Esophagus (tissue), 2 donors: ENCODE measurements around the gene TMPRSS11A. TPM values are rescaled to one million over a fixed set of nuclear protein-coding genes. Genes with fewer than 3 reads are reported as not detected.

Experiments
- H3K27ac ChIP-seq, 2 donors: one replicate each; pipeline ENCODE4 v1.5.1; 2013; ENCODE audit warnings: low read depth in 2 of 2, mild to moderate bottlenecking in 2 of 2, inconsistent platforms in 1 of 2, low read length in 1 of 2, moderate library complexity in 1 of 2
- H3K27me3 ChIP-seq, 2 donors: one replicate each; pipeline ENCODE4 v1.6.1; 2013; ENCODE audit warnings: low read length in 2 of 2, control low read depth in 1 of 2, mild to moderate bottlenecking in 1 of 2; ENCODE audit not compliant: insufficient read depth in 2 of 2, control insufficient read depth in 1 of 2
- H3K36me3 ChIP-seq, 2 donors: one replicate each; pipeline ENCODE4 v1.6.1; 2013; ENCODE audit warnings: low read length in 1 of 2; ENCODE audit not compliant: control insufficient read depth in 2 of 2, insufficient read depth in 2 of 2
- H3K4me1 ChIP-seq, 2 donors: one replicate each; pipeline ENCODE4 v1.6.1; 2013; ENCODE audit warnings: low read length in 1 of 2; ENCODE audit not compliant: control insufficient read depth in 2 of 2, insufficient read depth in 2 of 2
- H3K4me3 ChIP-seq, 2 donors: one replicate each; pipeline ENCODE4 v1.5.1; 2013; ENCODE audit warnings: low read length in 2 of 2, mild to moderate bottlenecking in 2 of 2, low read depth in 1 of 2, moderate library complexity in 1 of 2
- H3K9me3 ChIP-seq, 2 donors: one replicate each; pipeline ENCODE4 v1.6.1; 2013; ENCODE audit warnings: mild to moderate bottlenecking in 2 of 2, low read depth in 1 of 2, low read length in 1 of 2, moderate library complexity in 1 of 2; ENCODE audit not compliant: control insufficient read depth in 2 of 2, insufficient read depth in 1 of 2
- WGBS, 2 donors: extraction: QIAGEN DNeasy Blood & Tissue Kit; methylation state at CpG; one replicate each; pipeline ENCODE4 v1.1.7; 2013; 5-methylcytosine and 5-hydroxymethylcytosine counted together
- polyA plus RNA-seq, 2 donors: library from polyadenylated mRNA; stranded (reverse); fragments of 200-250 nt; gene quantifications; one replicate each; pipeline ENCODE4 v1.2.3, GENCODE V29; 2013
- donor health status: healthy with polysubstance abuse.
- donor health status: Bipolar disorder and iron deficiency.

Gene TMPRSS11A, protein sequence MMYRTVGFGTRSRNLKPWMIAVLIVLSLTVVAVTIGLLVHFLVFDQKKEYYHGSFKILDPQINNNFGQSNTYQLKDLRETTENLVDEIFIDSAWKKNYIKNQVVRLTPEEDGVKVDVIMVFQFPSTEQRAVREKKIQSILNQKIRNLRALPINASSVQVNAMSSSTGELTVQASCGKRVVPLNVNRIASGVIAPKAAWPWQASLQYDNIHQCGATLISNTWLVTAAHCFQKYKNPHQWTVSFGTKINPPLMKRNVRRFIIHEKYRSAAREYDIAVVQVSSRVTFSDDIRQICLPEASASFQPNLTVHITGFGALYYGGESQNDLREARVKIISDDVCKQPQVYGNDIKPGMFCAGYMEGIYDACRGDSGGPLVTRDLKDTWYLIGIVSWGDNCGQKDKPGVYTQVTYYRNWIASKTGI
- 10 to 100 TPM; 57.7 to 64.5 TPM for polyA plus RNA-seq

DNA sequence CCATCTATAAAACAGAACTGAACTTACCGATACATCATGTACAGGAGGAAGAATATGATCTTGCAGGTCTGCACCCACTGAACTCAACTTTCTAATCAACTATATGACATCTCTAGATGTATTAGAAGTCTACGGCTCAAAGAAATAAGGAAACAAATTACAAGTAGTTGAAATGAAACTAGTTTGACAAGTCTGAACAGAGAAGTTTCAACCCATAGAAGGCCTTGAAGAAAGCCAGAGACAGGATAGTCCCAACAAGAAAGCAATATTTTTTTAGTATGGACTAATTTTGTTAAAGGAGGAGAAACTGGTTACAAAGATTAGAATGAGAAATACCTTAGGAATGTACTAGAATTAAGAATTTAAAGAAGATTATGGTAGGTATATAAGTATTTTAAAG lies at the start of gene TMPRSS11A:
Gene TMPRSS11A, minus strand, starts transcription at position 138 of the 400 bp plus-strand sequence. Its CDS starts 100 bp downstream, at position 38.
- H3K4me1 ChIP-seq: no peaks in the 10 kb centered on the region
- H3K9me3 ChIP-seq: no peaks in the 10 kb centered on the region
- no peaks in the 10 kb centered on the region for H3K27me3 ChIP-seq
- H3K4me3 ChIP-seq: peak within 1 kb of the TSS; percentile 18 to 61
- 42 to 54% methylated on average over 2 of the region's 2 CpGs for whole genome bisulfite sequencing, 2 donors
- no peaks in the 10 kb centered on the region for H3K36me3 ChIP-seq
- no peak within 1 kb of the TSS for H3K27ac ChIP-seq

DNA sequence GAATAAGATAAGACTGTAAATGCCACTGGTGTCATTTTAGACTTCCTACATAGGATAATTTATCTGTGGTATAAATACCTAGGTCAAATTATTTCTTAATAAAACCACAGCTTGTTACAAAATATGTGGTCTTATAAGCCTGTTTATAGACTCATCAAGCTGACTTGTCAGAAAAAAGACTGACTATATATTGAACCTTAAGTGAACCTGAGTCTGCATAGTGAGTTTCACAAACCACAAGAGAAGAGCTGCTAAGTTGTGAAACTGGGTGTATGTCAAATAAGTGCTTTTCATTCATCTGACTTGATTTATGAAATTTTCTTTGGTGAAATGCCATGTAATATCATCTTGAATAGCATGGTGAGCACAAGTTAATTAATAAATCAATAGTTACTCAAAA lies 48.4 kb upstream of the TMPRSS11A start:
- Histone ChIP-seq H3K27me3 (no peaks in the 10 kb centered on the region), H3K27ac (no peak overlapping the region), H3K36me3 (no peaks in the 10 kb centered on the region), H3K9me3 (no peaks in the 10 kb centered on the region), H3K4me1 (no peaks in the 10 kb centered on the region), H3K4me3 (no peak overlapping the region)

DNA sequence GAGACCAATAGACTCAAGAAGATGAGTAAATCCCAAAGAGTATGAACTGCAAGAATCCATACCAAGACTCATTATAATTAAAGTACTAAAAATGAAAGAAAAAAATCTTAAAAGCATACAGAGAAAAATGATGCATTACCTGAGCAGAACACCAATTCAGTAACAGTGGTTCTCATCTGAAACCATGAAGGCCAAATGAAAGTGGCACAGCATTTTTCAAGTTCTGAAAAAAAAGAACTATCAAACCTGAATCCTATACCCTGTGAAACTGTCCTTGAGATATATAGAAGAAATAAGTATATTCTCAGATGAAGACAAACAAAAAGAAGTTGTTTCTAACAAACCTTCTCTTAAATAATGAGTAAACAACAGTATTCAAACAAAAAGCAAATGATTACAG lies 39.6 kb upstream of the TMPRSS11A start:
- Histone ChIP-seq H3K27me3 (no peaks in the 10 kb centered on the region), H3K4me1 (no peaks in the 10 kb centered on the region), H3K4me3 (no peak overlapping the region), H3K36me3 (no peaks in the 10 kb centered on the region), H3K9me3 (no peaks in the 10 kb centered on the region), H3K27ac (no peak overlapping the region)

DNA sequence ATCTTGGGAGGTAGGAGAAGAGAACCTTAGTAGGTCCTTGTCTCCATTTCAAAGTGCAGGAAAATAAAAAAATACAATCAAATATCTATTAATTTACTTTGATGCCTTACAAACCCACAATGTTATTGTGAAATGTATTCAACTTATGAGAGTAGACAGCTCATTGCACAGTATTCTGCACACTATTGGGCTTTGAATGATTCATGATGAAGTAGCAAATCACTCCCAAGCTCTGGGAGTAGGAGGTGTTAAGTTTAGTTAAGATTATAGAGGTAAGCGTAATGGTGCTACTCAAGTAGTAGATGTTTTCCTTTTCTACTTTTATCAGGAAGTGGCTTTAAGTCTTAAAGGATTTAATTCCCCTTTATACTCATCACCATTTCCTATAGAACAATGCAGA lies 32.8 kb upstream of the TMPRSS11A start:
- Histone ChIP-seq H3K27ac (no peak overlapping the region), H3K36me3 (no peaks in the 10 kb centered on the region), H3K27me3 (no peaks in the 10 kb centered on the region), H3K9me3 (no peaks in the 10 kb centered on the region), H3K4me1 (no peaks in the 10 kb centered on the region), H3K4me3 (no peak overlapping the region)
- WGBS, 2 donors: 71 to 79% methylated on average over 1 of the region's 1 CpG

DNA sequence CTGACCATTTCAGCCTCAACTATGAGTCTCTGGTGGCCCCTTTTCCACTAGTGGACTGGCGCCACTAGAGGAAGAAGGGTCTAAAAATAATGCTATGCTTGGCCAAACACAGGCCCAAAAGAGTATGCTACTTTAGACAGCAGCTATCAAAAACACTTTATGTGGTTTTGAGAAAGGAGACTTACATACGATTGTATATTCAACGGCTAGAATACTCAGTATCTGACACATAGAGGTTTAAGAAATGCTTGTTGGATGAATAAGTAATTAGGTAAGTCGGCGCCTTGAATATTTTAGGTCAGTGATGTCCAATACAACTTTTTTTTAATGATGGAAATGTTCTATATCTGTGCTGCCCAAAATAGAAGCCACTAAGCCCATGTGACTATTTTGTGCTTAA lies 25.7 kb upstream of the TMPRSS11A start:
- H3K27me3 ChIP-seq: no peaks in the 10 kb centered on the region
- 75 to 79% methylated on average over 5 of the region's 5 CpGs for WGBS, 2 donors
- no peak overlapping the region for H3K27ac ChIP-seq
- H3K36me3 ChIP-seq: peaks cover 0 to 2% of the 10 kb centered on the region in 2 donors
- H3K4me1 ChIP-seq: no peaks in the 10 kb centered on the region
- no peak overlapping the region for H3K4me3 ChIP-seq
- no peaks in the 10 kb centered on the region for H3K9me3 ChIP-seq

DNA sequence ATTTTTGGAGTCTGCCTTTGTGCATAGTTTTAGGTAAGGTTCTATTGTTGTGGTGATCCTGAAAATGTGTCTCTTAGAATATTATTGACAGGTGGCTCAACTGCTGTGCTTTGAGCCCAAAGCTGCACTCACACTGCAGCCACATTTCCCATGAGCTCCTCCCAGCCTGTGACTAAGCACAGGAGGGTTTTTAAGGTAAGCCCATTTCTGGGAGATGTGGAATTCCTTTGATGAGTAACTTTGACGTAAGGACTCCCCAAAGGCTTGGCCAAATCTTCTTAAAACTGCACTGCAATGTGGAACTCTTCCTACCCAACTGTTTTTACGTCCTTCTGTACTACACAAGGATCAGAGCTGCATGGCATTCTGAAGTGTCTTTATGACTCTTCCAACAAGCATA lies 20.0 kb upstream of the TMPRSS11A start:
- H3K36me3 ChIP-seq: peaks cover 0 to 2% of the 10 kb centered on the region in 2 donors
- H3K27ac ChIP-seq: peak overlapping the region; percentile 28 to 77
- H3K27me3 ChIP-seq: no peaks in the 10 kb centered on the region
- no peaks in the 10 kb centered on the region for H3K9me3 ChIP-seq
- H3K4me1 ChIP-seq: peaks cover 0 to 2% of the 10 kb centered on the region in 2 donors
- no peak overlapping the region for H3K4me3 ChIP-seq
- WGBS, 2 donors: 29 to 37% methylated on average over 2 of the region's 2 CpGs

DNA sequence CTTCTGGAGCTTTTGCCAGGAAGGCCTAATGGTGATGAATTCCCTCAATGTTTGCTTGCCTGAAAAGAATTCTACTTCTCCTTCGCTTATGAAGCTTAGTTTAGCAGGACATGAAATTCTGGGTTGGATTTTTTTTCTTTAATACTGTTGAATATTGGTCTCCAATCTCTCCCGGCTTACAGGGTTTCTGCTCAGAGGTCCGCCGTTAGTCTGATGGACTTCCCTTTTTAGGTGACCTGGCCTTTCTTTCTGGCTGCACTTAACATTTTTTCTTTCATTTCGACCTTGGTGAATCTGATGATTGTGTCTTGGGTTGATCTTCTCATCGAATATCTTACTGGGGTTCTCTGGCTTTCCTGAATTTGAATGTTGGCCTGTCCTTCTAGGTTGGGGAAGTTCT lies 17.2 kb upstream of the TMPRSS11A start:
- no peaks in the 10 kb centered on the region for H3K36me3 ChIP-seq
- H3K27me3 ChIP-seq: no peaks in the 10 kb centered on the region
- WGBS, 2 donors: 88 to 90% methylated on average over 6 of the region's 6 CpGs
- peaks cover 0 to 2% of the 10 kb centered on the region in 2 donors for H3K4me1 ChIP-seq
- H3K27ac ChIP-seq: no peak overlapping the region
- no peaks in the 10 kb centered on the region for H3K9me3 ChIP-seq
- no peak overlapping the region for H3K4me3 ChIP-seq

DNA sequence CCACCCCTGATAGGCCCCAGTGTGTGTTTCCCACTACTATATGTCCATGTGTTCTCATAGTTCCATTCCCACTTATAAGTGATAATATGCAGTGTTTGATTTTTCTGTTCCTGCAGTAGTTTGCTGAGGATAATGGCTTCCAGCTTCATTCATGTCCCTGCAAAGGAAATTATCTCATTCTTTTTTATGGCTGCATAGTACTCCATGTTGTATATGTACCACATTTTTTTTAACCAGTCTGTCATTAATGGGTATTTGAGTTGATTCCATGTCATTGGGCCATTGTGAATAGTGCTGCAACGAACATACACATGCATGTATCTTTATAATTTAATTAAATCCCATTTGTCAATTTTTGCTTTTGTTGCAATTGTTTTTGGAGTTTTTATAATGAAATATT lies 10.3 kb upstream of the TMPRSS11A start:
- H3K4me3 ChIP-seq: no peak overlapping the region
- H3K4me1 ChIP-seq: no peaks in the 10 kb centered on the region
- WGBS, 2 donors: 69 to 80% methylated on average over 1 of the region's 1 CpG
- no peaks in the 10 kb centered on the region for H3K9me3 ChIP-seq
- no peaks in the 10 kb centered on the region for H3K27me3 ChIP-seq
- no peaks in the 10 kb centered on the region for H3K36me3 ChIP-seq
- H3K27ac ChIP-seq: no peak overlapping the region

DNA sequence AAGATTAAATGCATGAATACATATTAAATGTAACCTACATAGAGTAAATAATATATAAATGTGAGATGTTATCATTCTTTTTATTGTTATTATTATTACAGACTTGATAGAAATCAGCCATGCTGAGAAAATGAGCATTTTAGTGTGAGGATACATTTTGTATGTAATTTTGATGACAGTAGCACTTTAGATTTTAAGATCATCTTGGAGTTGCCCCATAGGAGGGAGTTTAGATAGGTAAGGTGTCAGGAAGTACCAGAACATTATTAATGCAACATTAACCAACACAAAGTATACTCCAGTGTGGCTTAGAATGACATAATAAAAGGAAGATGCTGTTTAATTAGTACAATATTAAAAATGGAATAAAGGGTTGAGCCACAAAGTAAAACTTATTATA lies 8.4 kb downstream of the TMPRSS11A start:
- H3K9me3 ChIP-seq: peaks cover 0 to 3% of the 10 kb centered on the region in 2 donors

DNA sequence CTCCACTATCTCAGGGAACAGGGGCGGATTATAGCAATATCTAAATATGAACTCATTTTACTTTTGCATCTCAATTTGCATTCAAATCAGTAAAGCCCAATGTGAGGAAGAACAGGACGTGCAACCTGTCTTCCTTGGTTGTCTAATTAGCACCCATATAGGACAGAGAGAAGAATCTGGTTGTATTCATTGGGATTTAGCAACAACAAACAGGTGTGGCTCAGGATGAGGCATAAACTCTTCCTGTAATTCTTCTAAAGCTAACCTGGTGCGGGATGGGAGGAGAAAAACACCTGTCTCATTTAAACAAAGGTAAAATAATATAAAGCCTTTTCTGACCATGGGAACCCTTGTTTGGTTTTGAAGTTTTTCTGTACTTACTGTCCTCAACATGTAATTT lies 22.2 kb downstream of the TMPRSS11A start:
- H3K4me3 ChIP-seq: no peak overlapping the region
- H3K27me3 ChIP-seq: no peaks in the 10 kb centered on the region
- H3K27ac ChIP-seq: peak overlapping the region; percentile 82 to 84
- no peaks in the 10 kb centered on the region for H3K36me3 ChIP-seq
- WGBS, 2 donors: 60 to 64% methylated on average over 3 of the region's 3 CpGs
- H3K9me3 ChIP-seq: no peaks in the 10 kb centered on the region
- peaks cover 0 to 2% of the 10 kb centered on the region in 2 donors for H3K4me1 ChIP-seq

More for the DNA sequence above, 8.4 kb downstream of the TMPRSS11A start:
- H3K4me3 ChIP-seq: no peak overlapping the region
- H3K27ac ChIP-seq: no peak overlapping the region
- no peaks in the 10 kb centered on the region for H3K36me3 ChIP-seq
- no peaks in the 10 kb centered on the region for H3K4me1 ChIP-seq
- no peaks in the 10 kb centered on the region for H3K27me3 ChIP-seq
